ENCODE data around the gene PLAC9. TPM values are rescaled to one million over a fixed set of nuclear protein-coding genes. Genes with fewer than 3 reads are reported as not detected.

Gene PLAC9
- total and polyA plus RNA-seq, 2 experiments from 2014 or later = 1.9 TPM; not detected in 1

DNA sequence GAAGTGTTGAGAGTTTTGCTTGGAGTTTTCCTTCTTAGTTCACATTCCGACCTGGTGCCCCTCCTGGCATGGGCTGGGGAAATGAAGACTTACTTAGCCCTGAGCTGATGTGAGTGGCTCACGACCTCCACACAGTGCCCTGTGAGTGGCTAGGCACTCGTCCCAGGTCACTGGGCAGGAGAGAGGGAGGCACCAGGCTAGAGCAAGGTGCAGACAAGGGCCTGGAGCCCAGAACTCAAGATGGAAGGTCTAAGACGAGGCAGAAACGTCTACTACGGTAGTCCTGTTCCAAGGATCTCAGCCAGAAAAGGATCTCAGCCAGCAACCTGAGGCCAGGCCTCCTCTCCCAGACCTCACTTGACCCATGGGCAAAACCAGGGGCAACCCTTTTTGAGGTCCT is 50.5 kb downstream of the PLAC9 start:
- H3K9me3 ChIP-seq (ENCODE audit: low read depth) = no peaks in the 10 kb centered on the region
- H3K27ac ChIP-seq = no peak overlapping the region
- DNase-seq (ENCODE audit: low read depth in 1 of 2, low spot score in 1 of 2) = no peak
- no peak overlapping the region for H3K4me3 ChIP-seq
- TF ChIP-seq, protein P1, sequence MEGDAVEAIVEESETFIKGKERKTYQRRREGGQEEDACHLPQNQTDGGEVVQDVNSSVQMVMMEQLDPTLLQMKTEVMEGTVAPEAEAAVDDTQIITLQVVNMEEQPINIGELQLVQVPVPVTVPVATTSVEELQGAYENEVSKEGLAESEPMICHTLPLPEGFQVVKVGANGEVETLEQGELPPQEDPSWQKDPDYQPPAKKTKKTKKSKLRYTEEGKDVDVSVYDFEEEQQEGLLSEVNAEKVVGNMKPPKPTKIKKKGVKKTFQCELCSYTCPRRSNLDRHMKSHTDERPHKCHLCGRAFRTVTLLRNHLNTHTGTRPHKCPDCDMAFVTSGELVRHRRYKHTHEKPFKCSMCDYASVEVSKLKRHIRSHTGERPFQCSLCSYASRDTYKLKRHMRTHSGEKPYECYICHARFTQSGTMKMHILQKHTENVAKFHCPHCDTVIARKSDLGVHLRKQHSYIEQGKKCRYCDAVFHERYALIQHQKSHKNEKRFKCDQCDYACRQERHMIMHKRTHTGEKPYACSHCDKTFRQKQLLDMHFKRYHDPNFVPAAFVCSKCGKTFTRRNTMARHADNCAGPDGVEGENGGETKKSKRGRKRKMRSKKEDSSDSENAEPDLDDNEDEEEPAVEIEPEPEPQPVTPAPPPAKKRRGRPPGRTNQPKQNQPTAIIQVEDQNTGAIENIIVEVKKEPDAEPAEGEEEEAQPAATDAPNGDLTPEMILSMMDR (IDR thresholded peaks at IDR 0.05; ENCODE audit: low read depth, low read length) = no peak
- H3K27me3 ChIP-seq = no peaks in the 10 kb centered on the region
- no peaks in the 10 kb centered on the region for H3K36me3 ChIP-seq
- H3K4me1 ChIP-seq (ENCODE audit: low read depth) = no peaks in the 10 kb centered on the region

DNA sequence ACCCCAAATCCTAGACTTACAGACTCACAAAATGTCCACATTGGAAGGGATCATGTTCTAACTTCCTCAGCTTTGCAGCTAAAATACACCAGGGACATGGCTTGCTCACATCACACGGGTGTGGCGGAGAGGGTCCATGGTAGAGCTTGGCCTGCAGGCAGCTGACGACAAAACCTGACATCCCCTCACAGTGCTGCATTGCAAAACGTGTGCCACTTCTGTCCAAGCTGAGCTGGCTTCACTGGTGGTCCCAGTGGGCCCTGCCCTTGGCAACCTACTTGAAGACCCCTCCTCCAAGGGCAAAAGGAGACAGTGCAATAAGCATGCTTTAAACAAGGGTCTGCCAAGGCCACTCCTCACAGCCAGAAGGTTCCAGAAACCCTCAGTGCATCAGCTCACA is 50.9 kb downstream of the PLAC9 start:
- Histone ChIP-seq H3K36me3 (no peaks in the 10 kb centered on the region), H3K9me3 (ENCODE audit: low read depth) (no peaks in the 10 kb centered on the region), H3K27ac (no peak overlapping the region), H3K4me3 (no peak overlapping the region), H3K4me1 (ENCODE audit: low read depth) (no peaks in the 10 kb centered on the region), H3K27me3 (no peaks in the 10 kb centered on the region)
- no peak for DNase-seq (ENCODE audit: low read depth in 1 of 2, low spot score in 1 of 2)
- TF ChIP-seq, protein P1 (IDR thresholded peaks at IDR 0.05; ENCODE audit: low read depth, low read length) = no peak

DNA sequence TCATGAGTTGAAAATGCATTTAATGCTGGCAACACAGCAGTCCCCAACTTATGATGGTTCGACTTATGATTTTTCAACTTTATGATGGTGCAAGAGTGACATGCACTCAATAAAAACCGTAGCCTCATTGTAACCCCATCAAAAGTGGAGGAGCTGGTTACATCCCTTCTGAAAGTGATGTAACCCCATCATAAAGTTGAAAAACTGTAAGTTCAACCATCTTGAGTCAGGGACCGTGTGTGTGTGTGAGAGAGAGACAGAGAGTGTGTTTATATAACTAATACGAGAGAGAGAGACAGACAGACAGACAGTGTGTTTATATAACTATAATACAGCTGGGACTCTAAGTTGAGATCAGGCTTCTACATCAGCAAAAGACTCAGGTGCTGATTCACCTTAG is 51.8 kb downstream of the PLAC9 start:
- Histone ChIP-seq H3K27ac (no peak overlapping the region), H3K36me3 (no peaks in the 10 kb centered on the region), H3K9me3 (ENCODE audit: low read depth) (no peaks in the 10 kb centered on the region), H3K4me3 (no peak overlapping the region), H3K4me1 (ENCODE audit: low read depth) (no peaks in the 10 kb centered on the region), H3K27me3 (no peaks in the 10 kb centered on the region)
- TF ChIP-seq, protein P1 (IDR thresholded peaks at IDR 0.05; ENCODE audit: low read depth, low read length) = no peak
- DNase-seq (ENCODE audit: low read depth in 1 of 2, low spot score in 1 of 2) = no peak

DNA sequence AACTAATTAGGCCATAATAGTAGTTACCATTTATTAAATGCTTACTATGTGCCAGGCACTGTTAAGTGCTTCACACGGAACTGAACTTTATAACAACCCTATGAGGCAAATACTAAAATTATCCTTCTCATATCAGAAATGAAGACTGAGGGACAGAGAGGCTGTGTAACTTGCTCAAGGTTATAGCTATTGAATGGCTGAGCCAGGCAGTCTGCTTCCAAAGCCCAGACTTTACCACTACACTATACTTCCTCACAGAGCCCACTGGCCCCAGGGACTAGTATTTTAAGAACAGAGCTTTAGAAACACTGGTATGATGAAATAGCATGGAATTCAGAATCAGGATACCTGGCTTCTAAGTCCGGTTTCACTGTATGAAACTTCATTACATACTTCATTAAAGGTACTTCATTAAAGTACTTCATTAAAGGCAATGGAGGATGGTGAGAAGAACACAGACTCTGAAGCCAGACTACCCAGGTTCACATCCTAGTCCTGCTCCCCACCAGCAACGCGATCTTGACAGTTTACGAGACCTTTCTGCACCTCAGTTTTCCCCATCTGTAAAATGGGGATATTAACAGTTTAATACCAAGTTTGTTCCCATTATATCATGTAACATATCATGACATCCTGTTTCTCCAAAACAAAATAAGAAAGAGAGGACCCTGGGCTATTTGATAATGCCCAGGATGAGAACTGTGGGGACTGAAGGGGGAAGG is 53.2 kb downstream of the PLAC9 start:
- TF ChIP-seq, protein P1 (IDR thresholded peaks at IDR 0.05; ENCODE audit: low read depth, low read length) = no peak

DNA sequence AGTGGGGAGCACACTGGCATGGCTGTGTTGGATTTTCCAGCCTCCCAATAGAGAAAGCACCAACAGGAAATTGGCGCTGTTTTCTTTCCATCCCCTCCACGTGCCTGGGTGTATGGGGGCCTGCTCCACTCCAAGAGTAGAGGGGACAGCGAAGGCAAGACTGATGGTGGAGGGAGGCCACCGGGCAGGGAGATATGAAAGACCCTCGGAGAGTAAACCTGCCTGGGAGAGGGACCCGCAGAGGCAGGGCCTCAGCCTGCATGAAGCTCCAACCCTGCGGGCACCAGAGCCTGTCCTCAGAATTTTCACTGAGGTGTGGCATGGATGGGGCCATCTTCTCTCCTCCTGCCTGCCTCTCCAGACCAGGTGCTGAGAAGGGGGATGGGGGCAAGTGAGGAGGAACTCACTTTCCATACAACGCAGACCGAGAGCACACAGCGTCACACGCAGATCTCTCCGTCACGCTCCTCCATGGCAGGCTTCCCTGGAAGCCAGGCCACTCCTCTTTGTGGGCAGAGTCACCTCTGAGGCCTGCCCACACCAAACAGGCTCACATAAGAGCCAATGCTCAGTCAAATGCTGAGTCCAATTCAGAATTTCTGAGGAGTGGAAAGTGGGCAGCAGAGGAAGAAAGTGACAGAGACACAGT is 54.0 kb downstream of the PLAC9 start:
- no peaks in the 10 kb centered on the region for H3K27me3 ChIP-seq

More for the DNA sequence above, 53.2 kb downstream of the PLAC9 start:
- Histone ChIP-seq H3K4me1 (ENCODE audit: low read depth) (no peaks in the 10 kb centered on the region), H3K4me3 (no peak overlapping the region), H3K9me3 (ENCODE audit: low read depth) (no peaks in the 10 kb centered on the region), H3K27ac (no peak overlapping the region), H3K36me3 (no peaks in the 10 kb centered on the region), H3K27me3 (no peaks in the 10 kb centered on the region)
- peak in 1 of 2 donors; percentile 42 for DNase-seq (ENCODE audit: low read depth in 1 of 2, low spot score in 1 of 2)

More for the DNA sequence above, 54.0 kb downstream of the PLAC9 start:
- Histone ChIP-seq H3K4me1 (ENCODE audit: low read depth) (no peaks in the 10 kb centered on the region), H3K4me3 (no peak overlapping the region), H3K9me3 (ENCODE audit: low read depth) (no peaks in the 10 kb centered on the region), H3K27ac (no peak overlapping the region), H3K36me3 (no peaks in the 10 kb centered on the region)
- TF ChIP-seq, protein P1 (IDR thresholded peaks at IDR 0.05; ENCODE audit: low read depth, low read length) = no peak
- DNase-seq (ENCODE audit: low read depth in 1 of 2, low spot score in 1 of 2) = no peak

Measured in cardiac muscle cell (in vitro differentiated cells and primary cell).